Memory B cell (primary cell): Measurements from ENCODE around the gene PHKA1.
"Not testable (repeated sequence)": the region's sequence is repeated elsewhere in the genome, so short reads cannot be mapped to it uniquely, and the experiment has no call there.

Source experiments
- ATAC-seq: fragments of 150-1000 bp; cut with Tn5 transposase; 2 replicates; pipeline ENCODE4 v1.10.0; 2021; ENCODE audit warnings: low read depth, mild to moderate bottlenecking, moderate library complexity
- DNase-seq, 2 donors: peaks; one replicate each; pipeline ENCODE4 v3.0.0; 2022; ENCODE audit warnings: low spot score in 2 of 2
- H3K27ac Mint-ChIP-seq: one replicate; pipeline ENCODE4 v1.8.0; 2022; ENCODE audit warnings: mild to moderate bottlenecking, moderate library complexity, mixed read lengths
- H3K27me3 Mint-ChIP-seq: one replicate; pipeline ENCODE4 v1.8.0; 2022; ENCODE audit warnings: mixed read lengths
- H3K36me3 Mint-ChIP-seq: one replicate; pipeline ENCODE4 v1.8.0; 2022; ENCODE audit warnings: mild to moderate bottlenecking, mixed read lengths
- H3K4me1 Mint-ChIP-seq: one replicate; pipeline ENCODE4 v1.8.0; 2022; ENCODE audit warnings: mixed read lengths
- H3K4me3 Mint-ChIP-seq: one replicate; pipeline ENCODE4 v1.8.0; 2022; ENCODE audit warnings: mild to moderate bottlenecking, moderate library complexity, mixed read lengths
- H3K9me3 Mint-ChIP-seq: one replicate; pipeline ENCODE4 v1.8.0; 2022; ENCODE audit warnings: mixed read lengths

The PHKA1 gene

DNA sequence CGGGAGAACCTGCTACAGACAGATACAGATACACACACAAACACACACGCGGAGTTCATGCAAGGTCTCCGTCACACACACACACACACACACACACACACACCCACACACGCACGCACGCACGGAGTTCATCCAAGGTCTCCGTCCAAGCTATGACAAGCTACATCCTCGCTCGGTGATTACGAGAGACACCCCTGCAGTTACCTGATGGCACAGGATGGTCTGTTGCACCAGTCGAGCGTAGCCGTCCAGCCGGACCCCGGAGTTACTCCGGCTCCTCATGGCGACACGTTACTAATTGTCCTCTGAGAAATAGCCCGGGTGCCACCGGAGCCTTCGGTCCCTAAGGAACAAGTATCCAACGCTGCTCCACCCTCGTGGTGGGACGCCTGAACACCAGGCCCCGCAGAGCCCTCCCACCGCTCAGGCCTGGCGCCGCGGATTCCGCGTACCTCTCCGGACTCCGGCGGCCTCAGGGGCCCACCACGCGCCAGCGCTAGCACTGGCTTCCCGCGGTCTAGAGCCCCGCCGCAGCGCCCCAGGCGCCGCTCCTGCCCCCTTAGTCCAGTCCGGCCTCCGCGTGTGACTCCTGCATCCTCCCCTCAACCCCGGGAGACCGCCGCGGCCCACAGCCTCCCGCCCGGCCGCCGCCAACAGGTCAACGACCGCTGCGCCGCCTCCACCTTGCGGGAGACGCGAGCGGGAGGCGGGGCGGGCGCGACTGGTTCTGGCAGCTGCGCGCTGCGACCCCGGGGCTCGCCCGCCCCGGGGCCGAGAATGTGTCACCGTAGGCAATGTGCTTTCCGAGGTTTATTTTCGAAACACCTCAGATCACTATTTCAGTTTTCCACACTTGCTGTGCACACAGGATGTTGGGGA, at the start of gene PHKA1:
Gene PHKA1 (minus strand): TSS at position 708 of the 879 bp plus-strand sequence. CDS start 426 bp downstream, at position 282.
- not testable (repeated sequence) for H3K4me1 Mint-ChIP-seq, H3K27ac Mint-ChIP-seq, DNase-seq, H3K27me3 Mint-ChIP-seq, H3K9me3 Mint-ChIP-seq, H3K36me3 Mint-ChIP-seq
- peak; percentile 37 for ATAC-seq
- peak within 1 kb of the TSS; percentile 71 for H3K4me3 Mint-ChIP-seq

DNA sequence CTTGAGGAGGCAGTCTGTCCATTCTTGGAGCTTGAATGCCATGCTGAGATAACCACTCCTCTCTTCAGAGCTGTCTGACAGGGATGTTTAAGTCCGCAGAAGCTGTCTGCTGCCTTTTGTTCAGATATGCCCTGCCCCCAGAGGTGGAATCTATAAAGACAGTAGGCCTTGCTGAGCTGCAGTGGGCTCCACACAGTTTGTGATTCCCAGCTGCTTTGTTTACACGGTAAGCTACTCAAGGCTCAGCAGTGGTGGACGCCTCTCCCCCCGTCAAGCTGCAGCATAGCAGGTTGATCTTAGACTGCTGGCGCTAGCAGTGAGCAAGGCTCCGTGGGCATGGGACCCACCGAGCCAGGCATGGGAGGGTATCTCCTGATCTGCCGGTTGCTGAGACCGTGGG, 46.3 kb upstream of the PHKA1 start:
- H3K9me3 Mint-ChIP-seq, H3K36me3 Mint-ChIP-seq, ATAC-seq, H3K27ac Mint-ChIP-seq, H3K4me1 Mint-ChIP-seq, H3K27me3 Mint-ChIP-seq, H3K4me3 Mint-ChIP-seq, DNase-seq: not testable (repeated sequence)

DNA sequence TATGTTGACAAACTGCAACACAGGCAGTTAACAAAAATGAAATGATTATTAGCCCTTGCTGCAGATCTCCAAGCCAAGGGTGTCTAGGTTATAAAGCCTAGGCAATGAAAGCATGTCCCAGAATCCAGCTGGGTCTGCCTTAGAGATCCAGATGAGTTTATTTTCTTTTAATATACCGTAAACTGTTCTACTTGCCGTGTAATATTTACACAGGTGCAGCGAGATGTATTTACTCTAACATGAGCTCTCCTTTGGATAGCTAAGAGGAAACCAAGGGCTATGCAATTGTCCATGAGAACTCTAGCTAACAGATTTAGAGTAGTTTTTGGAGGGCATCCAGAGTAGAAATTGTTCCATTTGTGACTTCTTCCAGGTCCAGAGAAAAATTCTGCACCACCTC, 34.4 kb upstream of the PHKA1 start:
- not testable (repeated sequence) for H3K27ac Mint-ChIP-seq, H3K4me1 Mint-ChIP-seq, H3K4me3 Mint-ChIP-seq, H3K27me3 Mint-ChIP-seq, ATAC-seq, DNase-seq, H3K36me3 Mint-ChIP-seq, H3K9me3 Mint-ChIP-seq

DNA sequence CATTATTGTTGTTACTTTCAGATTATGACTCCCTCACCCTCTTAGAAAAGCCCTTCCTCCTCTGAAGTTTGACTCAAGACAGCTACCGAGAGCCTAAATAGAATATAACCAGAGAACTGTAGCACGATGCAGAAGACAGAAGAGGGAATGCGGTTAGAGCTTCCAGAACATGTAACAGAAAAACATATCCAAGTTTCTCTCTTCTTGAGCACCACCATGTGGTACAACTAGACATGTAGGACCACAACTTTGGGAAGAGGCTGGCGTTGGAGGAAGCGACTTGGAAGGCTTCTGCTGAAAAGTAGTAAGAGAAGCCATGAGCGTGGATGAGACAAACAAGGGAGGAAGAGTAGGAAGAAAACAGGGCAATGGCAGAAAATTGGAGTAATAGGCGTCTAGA, 31.4 kb upstream of the PHKA1 start:
- not testable (repeated sequence) for H3K27me3 Mint-ChIP-seq, DNase-seq, ATAC-seq, H3K36me3 Mint-ChIP-seq, H3K4me3 Mint-ChIP-seq, H3K27ac Mint-ChIP-seq, H3K9me3 Mint-ChIP-seq, H3K4me1 Mint-ChIP-seq

DNA sequence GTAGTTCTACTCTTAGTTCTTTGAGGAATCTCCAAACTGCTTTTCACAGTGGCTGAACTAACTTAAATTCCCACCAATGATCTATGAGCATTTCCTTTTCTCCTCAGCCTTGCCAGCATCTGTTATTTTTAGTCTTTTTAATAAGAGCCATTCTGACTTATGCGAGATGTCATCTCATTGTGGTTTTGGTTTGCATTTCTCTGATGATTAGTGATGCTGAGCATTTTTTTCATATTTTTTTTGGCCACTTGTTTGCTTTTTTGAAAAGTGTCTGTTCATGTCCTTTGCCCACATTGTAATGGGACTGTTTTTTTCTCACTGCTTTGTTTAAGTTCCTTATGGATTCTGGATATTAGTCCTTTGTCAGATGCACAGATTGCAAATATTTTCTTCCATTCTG, 21.5 kb upstream of the PHKA1 start:
- no peaks in the 10 kb centered on the region for H3K9me3 Mint-ChIP-seq
- no peak overlapping the region for H3K27ac Mint-ChIP-seq
- no peak for ATAC-seq
- H3K36me3 Mint-ChIP-seq: no peaks in the 10 kb centered on the region
- H3K27me3 Mint-ChIP-seq: peaks cover 14% of the 10 kb centered on the region
- DNase-seq: no peak
- H3K4me1 Mint-ChIP-seq: no peaks in the 10 kb centered on the region
- H3K4me3 Mint-ChIP-seq: no peak overlapping the region

DNA sequence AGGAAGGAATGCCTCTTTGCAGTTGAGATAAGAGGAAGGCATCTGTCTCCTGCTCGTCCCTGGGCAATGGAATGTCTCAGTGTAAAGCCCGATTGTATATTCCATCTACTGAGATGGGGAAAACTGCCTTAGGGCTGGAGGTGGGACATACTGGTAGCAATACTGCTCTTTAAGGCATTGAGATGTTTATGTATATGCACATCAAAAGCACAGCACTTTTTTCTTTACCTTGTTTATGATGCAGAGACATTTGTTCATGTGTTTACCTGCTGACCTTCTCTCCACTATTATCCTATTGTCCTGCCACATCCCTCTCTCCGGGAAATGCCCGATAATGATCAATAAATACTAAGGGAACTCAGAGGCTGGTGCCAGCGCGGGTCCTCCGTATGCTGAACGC, 19.5 kb upstream of the PHKA1 start:
- not testable (repeated sequence) for DNase-seq, H3K27ac Mint-ChIP-seq, H3K4me3 Mint-ChIP-seq, H3K36me3 Mint-ChIP-seq, H3K4me1 Mint-ChIP-seq, H3K9me3 Mint-ChIP-seq, ATAC-seq
- H3K27me3 Mint-ChIP-seq: peaks cover 14% of the 10 kb centered on the region

DNA sequence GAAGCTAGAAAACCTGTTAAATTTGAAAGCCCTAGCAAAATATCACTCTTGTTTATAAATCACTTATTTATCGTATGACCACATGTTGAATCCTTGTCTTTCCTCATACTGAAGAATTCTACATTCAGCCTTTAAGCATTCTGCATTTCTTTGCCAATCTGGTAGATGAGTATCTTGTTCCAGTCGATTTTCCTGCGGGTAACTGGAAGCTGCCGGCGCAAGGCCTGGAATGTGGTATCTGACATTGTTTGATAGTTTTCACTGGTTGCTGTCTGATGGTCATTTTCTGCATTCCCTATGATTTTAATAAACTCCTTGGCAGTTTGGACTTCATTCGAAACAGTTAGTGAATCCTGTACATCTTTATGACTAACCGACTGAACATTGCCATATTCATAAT, 13.7 kb upstream of the PHKA1 start:
- H3K4me3 Mint-ChIP-seq: no peak overlapping the region
- no peaks in the 10 kb centered on the region for H3K4me1 Mint-ChIP-seq
- no peak overlapping the region for H3K27ac Mint-ChIP-seq
- peaks cover 3% of the 10 kb centered on the region for H3K27me3 Mint-ChIP-seq
- no peak for ATAC-seq
- no peaks in the 10 kb centered on the region for H3K36me3 Mint-ChIP-seq
- DNase-seq: no peak
- no peaks in the 10 kb centered on the region for H3K9me3 Mint-ChIP-seq

DNA sequence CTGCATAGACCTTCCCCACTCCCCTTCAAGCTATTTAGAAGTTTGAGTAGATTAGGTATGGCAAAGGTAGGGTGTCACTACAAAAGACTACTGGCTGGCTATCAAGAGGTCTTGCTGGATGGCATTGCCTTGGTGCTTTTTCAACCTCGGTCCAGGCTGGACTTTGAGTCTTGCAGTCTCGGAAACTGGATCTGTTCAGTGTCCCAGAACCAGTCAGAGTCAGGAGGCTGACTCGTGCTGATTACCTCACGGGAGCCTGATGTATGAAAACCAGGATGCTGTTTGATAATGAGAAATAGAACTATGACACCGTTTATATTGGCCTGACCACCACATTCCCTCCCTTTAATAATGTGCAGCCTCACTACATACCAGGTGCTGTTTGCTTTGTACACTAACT, 2.7 kb upstream of the PHKA1 start:
- no peak overlapping the region for H3K4me3 Mint-ChIP-seq
- H3K36me3 Mint-ChIP-seq: no peaks in the 10 kb centered on the region
- ATAC-seq: no peak
- no peaks in the 10 kb centered on the region for H3K9me3 Mint-ChIP-seq
- peaks cover 3% of the 10 kb centered on the region for H3K4me1 Mint-ChIP-seq
- no peak for DNase-seq
- peaks cover 8% of the 10 kb centered on the region for H3K27me3 Mint-ChIP-seq
- no peak overlapping the region for H3K27ac Mint-ChIP-seq

DNA sequence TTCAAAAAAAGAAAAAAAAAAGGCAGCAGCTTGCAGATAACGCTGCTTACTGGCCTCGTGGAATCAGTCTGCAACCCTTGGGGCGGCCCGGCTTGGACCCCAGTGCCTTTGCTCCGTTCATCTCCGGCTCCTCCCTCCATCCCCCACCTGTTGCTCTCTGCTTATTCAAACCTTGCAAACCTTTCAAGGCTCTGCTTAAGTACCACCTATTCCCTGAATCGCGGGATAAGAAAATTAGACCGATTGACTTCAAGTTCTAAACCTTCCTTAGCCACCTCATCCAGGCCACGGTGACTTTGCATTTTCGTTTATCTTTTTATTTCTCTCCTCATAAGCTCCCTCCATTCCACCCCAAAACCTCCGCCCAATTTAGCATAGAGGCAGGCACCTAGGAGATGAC, 1.4 kb upstream of the PHKA1 start:
- H3K27ac Mint-ChIP-seq: no peak overlapping the region
- peaks cover 3% of the 10 kb centered on the region for H3K4me1 Mint-ChIP-seq
- H3K36me3 Mint-ChIP-seq: no peaks in the 10 kb centered on the region
- peaks cover 8% of the 10 kb centered on the region for H3K27me3 Mint-ChIP-seq
- DNase-seq: no peak
- H3K4me3 Mint-ChIP-seq: no peak overlapping the region
- H3K9me3 Mint-ChIP-seq: no peaks in the 10 kb centered on the region
- ATAC-seq: no peak

DNA sequence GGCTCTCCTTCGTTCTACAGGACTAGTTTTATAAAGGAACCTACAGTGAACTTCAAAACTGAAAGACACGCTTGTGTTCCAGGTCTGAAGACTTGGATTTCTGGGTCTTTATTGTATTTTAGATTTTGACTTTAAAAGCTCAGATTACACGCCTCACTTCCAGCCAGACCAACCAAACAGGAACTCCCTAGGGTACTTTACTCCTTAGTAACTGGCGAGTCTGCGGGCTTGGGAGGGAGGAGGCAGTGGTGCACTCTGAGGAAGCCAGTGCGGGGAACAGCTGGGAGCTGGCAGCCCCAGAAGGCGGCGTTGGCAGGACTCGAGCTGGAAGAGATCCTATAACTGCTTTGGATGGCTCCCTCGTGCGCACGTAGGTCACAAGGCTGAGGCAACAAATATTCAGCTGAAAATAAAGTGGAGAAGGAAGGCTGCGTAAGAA, 391 bp upstream of the PHKA1 start:
- peak overlapping the region; percentile 29 for H3K4me3 Mint-ChIP-seq
- H3K9me3 Mint-ChIP-seq: no peaks in the 10 kb centered on the region
- H3K4me1 Mint-ChIP-seq: peaks cover 3% of the 10 kb centered on the region
- no peaks in the 10 kb centered on the region for H3K36me3 Mint-ChIP-seq
- ATAC-seq (no peak), DNase-seq (no peak)
- H3K27ac Mint-ChIP-seq: no peak overlapping the region
- peaks cover 8% of the 10 kb centered on the region for H3K27me3 Mint-ChIP-seq

DNA sequence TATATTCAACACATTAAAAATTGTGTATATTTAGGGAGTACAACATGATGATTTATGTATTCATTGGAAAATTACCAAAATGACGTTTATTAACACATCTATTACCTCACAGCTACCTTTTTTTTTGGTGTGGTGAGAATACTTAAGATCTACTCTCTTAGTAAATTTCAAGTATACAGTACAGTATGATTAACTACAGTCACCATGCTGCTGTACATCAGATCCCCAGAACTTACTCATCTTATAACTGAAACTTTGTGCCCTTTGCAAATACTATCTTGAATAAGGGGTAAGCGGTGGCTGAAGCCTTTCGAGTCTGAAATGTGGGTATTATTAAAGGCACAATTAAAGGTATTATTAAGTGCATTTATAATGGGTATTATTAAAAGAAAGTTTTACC, 976 bp downstream of the PHKA1 start:
- Mint-ChIP-seq H3K4me1 (peaks cover 3% of the 10 kb centered on the region), H3K27me3 (peaks cover 8% of the 10 kb centered on the region), H3K9me3 (no peaks in the 10 kb centered on the region), H3K36me3 (no peaks in the 10 kb centered on the region), H3K4me3 (no peak overlapping the region), H3K27ac (no peak overlapping the region)
- DNase-seq (no peak), ATAC-seq (no peak)

DNA sequence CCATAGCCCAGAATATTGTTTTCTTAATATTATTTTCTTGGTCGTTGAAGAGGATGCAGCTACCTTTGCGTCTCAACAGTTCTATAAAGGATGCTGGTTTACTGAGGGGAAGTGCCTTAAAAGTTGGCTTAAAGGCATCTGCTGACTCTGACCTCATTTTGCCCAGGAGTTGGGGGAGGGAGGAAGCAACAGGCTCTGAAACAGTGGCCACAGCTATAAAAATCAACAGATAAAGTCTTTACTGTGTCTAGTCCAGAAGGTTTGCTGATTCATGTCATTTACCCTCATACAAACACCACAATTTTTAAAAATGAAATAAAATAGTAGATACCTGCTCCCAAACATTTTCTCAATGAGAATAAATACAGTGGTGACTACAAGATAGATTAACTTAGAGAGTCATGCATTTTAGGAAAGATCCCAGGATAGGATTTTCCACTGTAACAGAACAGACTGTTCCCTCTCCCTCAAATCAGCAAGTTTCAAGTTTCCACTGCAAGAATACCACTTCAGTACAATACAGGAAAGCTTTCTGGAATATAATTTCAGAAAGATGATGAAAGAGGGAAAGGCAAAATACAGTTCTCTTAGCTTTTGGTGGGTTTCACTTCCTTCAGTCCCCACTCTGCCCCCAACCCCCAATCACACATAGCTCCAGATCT, 1.9 kb downstream of the PHKA1 start:
- Mint-ChIP-seq H3K4me3 (no peak overlapping the region), H3K27ac (no peak overlapping the region), H3K36me3 (no peaks in the 10 kb centered on the region), H3K9me3 (no peaks in the 10 kb centered on the region), H3K27me3 (peaks cover 8% of the 10 kb centered on the region), H3K4me1 (peaks cover 3% of the 10 kb centered on the region)
- no peak for DNase-seq
- no peak for ATAC-seq

DNA sequence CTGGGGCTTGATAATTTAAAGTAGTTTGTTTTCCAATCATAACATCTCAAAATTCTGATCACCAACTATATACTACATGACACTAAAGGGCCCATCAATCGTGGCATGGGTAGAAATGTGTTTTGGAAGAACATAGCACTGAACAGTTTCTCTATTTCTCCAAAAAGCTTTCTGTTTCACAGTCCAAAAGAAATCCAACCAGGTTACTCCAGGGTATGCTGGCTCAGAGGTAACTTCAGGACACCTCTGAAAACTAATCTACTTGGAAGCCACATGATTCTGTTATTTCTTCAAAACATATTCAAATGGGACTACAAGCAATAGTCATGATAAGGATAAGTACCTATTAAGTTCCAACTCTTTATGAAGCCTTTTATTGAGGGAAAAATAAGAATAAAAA, 8.3 kb downstream of the PHKA1 start:
- Mint-ChIP-seq H3K4me1 (no peaks in the 10 kb centered on the region), H3K27me3 (no peaks in the 10 kb centered on the region), H3K36me3 (no peaks in the 10 kb centered on the region), H3K9me3 (no peaks in the 10 kb centered on the region), H3K4me3 (no peak overlapping the region), H3K27ac (no peak overlapping the region)
- ATAC-seq (no peak), DNase-seq (no peak)

DNA sequence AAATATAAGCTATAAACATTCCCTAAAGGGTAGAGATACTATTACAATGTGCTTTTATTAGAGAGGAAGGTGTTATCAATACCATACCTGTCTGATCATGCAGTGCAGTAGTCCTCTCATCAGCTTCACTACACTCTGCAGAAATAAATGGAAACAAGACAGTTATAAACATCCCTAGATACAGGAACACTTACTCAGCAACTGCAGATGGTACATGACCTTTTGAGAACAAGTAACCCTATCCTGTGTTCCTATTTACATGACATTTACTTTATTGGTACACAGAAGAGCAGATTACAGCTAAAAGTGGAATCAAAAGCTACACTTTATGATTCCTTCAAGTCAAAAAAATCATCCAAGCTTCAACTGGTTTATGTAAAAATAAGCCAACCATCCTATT, 9.0 kb downstream of the PHKA1 start:
- H3K4me1 Mint-ChIP-seq: no peaks in the 10 kb centered on the region
- no peaks in the 10 kb centered on the region for H3K27me3 Mint-ChIP-seq
- ATAC-seq (no peak), DNase-seq (no peak)
- no peak overlapping the region for H3K27ac Mint-ChIP-seq
- H3K9me3 Mint-ChIP-seq: no peaks in the 10 kb centered on the region
- no peaks in the 10 kb centered on the region for H3K36me3 Mint-ChIP-seq
- H3K4me3 Mint-ChIP-seq: no peak overlapping the region

DNA sequence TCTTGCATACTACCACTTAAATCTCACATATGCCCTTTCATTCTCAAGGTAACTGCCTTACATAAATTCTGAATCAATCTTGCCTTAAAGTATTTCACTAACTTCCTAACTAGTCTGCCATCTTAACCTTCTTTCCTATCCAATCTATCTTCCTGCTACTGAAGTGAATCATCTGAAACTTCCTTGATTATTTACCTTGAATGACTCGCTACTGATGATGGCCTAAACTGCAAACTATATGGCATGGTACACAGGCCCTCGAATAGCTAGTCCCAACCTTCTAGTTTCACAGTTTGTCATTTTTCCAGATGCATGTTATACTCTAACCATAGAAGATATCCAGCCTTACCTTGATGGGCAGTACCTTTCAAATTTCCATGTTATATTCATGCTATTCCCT, 19.9 kb downstream of the PHKA1 start:
- Mint-ChIP-seq H3K4me1 (no peaks in the 10 kb centered on the region), H3K4me3 (no peak overlapping the region), H3K27ac (no peak overlapping the region), H3K9me3 (no peaks in the 10 kb centered on the region), H3K36me3 (no peaks in the 10 kb centered on the region), H3K27me3 (peaks cover 2% of the 10 kb centered on the region)
- ATAC-seq (no peak), DNase-seq (no peak)
